Nucleus accumbens (tissue), 56 donors: Measurements from ENCODE around the gene BPIFA3.

ENCODE experiments used
- DNase-seq, 56 donors: peaks; one replicate each; lab custom pipeline; 2025; lab: John Stamatoyannopoulos, UW

Gene BPIFA3

DNA sequence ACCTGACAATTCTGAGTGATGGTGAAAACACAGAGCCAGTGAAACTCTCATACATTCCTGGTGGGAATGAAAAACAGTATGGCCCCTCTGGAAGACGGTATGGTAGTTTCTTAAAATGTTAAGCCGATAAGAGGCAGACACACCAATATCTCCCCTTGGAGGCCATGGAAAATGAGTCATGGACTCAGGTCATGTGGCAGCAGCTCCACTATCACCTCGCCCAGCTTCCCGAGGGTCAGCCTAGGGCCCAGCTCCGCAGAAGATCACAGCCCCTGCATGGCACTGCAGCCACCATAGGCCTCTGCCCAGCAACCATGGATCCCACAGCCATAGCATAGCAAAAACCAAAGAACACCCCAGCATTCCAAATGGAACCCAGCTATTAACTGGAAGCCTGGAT lies 40.1 kb downstream of the BPIFA3 start:
- no peak for DNase-seq

DNA sequence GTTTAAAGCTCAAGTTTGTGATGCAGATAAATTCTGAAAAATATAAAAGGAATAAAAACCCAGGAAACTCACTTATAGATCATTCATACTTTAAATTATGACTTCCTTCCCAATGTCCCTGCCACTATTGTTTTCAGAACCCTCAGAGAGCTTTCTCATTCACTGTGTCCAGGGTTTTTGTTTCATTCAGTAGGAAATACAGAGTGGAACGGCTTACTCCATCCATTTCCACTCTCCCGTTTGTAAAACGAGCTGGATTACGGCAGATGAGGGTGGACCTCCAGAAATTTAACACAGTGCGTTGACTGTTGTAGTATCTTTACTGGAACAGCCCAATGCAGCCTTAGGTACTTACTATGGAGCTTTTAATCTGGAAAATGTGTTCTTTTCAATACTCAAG lies 42.2 kb downstream of the BPIFA3 start:
- DNase-seq = no peak

DNA sequence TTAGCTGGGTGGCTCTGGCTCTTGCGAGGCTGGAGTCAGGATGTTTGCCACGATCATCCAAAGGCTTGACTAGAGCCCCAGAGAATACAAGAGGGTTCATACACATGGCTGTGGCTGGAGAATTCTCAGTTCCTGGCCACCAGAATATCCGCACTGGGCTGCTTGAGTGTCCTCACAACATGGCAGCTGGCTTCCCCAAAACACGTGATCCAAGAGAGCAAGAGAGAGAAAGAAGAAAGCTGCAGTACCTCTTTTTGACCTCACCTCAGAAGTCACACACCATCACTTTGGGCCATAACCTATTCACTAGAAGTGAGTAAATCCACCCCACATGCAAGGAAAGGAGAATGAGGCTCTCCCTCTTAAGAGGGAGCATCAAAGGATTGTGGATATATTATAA lies 44.3 kb downstream of the BPIFA3 start:
- no peak for DNase-seq

- DNase-seq = peak in 48 of 56 donors; percentile 3 to 71 (median 36)
Measured at GRCh38 chr20:33262658-33263065, 45.5 kb downstream of the BPIFA3 start.

DNA sequence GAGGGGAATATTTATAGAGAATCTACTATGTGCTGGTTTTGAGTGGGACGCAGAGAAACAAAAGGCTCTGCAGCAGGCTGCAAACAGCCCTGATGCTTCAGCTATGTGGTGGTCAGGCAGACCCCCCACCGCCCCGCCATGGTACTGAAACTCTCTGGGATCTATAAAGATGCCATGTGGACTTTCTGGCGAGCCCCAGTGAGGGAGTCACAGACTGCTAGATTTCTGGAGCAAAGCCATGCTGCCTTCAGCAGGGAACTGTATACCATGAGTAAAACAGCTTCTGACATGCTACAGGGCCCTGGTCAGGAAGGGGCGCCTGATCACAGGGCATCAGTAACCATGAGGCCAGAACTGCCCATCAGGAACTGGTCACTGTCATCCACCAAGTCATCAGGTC lies 46.6 kb downstream of the BPIFA3 start:
- DNase-seq = peak in 4 of 56 donors; percentile 5 to 20 (median 12)

DNA sequence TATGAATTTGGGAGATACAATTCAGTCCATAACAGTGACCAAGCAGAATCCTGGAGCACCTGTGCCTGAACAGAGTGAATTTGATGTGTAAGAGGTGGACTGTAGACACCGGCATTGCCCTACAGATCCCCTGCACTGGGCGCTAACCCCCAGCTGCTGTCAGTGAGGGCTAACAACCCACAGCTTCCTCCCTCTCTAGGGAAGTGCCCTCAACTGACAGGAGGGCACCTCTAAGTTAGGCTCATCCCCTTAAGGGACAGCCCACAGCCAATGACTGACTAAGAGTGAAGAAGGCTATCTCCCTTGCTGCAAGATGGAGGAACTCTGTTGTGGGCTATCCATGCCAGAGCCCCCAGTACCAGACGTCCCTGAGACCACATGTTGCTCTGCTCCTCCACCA lies 50.5 kb downstream of the BPIFA3 start:
- no peak for DNase-seq

- DNase-seq = no peak
Measured at GRCh38 chr20:33272155-33272873, 55.2 kb downstream of the BPIFA3 start.

DNA sequence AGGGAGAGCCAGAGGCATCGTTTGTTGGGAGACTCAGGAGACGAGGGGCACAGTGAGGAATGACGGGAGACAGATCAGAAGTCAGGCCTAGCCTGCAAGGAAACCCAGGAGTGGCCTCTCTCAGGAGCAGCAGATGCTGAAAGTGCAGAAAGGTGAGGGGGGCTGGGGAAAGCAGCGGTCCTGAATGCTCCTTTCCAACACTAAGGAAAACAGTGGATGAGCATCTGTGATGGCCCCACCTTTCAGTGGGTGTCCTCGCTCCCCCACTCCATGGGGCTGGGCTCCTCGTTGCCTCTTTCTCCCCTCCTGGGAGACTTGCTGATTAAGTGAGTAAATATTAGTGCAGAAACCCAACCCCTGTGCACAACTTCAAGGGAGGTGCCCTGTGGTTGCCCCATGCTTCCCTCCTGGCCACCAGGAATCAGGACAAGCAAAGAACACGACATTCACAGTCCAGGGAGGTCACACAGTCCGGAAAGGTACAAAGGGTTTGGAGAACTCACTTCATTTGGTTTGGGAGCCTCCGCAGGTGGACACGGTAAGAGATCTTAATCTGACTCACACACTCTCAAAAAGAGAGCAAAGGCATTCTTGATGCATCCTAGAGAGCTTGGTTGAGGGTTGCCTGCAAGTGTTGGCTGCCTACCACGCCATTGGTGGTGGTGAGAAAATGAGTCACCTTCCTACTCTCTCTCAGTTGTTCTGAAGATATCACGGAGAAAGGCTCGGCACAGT lies 56.1 kb downstream of the BPIFA3 start:
- DNase-seq = peak in 9 of 56 donors; percentile 3 to 42 (median 16)

DNA sequence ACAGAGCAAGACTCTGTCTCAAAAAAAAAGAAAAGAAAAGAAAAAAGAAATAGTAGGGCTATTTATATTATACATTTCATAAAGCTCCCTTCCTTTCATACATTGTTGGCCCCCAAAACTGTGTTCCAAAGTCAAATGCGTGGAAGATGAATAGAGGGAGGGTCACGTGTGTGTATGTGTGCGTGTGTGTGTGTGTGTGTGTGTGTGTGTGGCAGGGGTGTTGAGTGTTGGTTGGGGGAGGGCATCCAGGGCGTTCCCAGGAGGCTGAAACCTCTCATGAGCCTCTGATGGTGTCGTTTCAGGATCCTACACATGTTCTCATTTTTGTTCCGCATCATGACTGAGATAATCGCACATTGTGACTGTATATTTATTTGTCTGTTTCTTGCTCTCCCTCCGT lies 58.1 kb downstream of the BPIFA3 start:
- no peak for DNase-seq

GRCh38 chr20:33275871-33276270 lies 58.7 kb downstream of the BPIFA3 start:
- no peak for DNase-seq

GRCh38 chr20:33276303-33277113 lies 59.4 kb downstream of the BPIFA3 start:
- DNase-seq = no peak
